HPDE6-E6E7 (cell line): ENCODE measurements around the gene MYO18A.

Experiments
- DNase-seq: peaks from one replicate; pipeline ENCODE4 v3.0.0; 2011; ENCODE audit warnings: missing footprints; ENCODE audit errors: extremely low spot score

The MYO18A gene

DNA sequence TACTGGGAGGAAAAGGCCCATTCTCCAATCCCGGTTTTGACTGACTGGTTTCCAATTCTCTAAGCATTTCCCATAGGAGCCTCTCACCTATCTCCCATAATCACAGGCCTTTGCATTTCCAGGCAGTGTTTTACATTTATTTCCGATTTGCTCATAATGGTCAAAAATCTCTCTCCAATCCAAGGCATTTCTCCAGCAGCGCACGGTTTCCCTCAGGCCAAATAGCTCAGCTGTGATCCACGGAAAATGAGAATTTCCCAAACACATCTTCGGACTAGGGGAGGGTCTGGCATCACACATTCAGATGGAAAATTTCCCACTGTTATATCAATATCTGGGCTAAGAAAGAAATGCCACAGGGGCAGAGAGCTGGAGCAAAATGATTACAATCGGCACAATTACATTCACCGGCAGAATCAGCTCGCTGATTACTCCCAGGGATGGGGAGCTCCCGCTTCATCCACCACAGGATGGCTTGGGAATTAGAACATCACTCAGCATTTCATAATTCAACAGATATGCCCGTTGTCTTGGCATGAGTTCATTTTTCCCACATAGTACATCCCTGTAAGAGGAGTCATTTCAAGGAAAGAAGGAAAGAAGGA lies 130.6 kb downstream of the MYO18A start:
- no peak for DNase-seq

DNA sequence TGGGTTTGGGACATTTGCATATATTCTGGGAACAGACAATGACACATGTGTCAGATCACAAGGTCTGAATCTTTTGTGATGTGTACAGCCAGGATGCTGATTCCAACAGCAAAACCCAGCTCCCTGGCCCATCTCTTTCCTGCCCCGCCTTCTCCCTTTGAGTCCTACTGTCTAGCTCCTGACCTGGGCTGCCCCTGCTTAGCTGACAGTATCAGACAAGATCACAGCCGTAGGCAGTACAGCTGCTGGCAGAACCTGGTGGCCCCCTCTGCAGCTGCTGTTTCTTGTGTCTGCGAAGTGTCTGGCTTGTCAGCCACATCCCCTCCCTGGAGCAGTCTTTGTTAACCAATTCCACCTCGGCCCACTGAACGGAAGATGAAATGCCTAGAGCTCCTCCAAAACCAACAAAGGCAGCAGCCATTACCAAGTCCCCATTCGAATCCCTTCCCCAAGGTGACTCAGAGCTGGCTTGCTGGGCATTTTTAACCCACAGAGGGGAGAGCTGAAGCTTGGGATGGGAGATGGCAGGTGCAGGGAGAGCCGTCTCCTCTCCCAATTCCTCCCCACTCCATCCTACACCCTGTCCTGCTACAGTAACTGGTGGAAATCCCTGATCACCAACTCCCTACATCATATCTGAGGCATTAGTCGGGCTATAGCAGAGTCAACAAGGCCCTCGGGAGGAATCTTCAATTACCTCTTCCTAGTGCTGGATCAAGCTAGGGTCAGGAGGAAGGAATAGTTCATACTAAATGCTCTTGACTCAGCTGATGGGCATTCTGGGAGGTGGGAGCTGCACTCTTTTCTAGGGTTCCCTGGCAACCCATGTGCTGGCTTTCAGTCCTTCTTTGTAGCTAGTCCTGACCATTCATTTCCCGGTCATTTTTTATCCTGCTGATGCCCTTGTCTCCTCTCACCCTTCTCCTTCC lies 131.5 kb downstream of the MYO18A start:
- DNase-seq, result no peak

DNA sequence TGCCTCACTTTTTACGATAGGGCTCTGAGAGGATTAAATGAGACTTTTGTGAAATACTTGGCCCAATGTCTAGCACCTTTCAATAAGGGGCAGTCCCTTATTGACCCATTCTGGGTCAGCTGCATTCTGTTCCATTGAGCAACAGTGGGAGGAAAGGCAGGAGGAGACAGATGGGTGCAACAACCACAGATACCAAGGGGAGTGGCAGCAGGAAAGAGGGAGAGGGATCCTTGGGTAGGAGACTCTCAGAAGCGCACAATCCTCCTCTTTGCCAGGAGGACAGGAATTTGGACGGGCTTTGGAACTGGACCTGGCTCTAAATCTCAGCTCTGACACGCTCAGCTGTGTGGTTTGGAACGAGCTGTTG lies 133.7 kb downstream of the MYO18A start:
- DNase-seq, result no peak

DNA sequence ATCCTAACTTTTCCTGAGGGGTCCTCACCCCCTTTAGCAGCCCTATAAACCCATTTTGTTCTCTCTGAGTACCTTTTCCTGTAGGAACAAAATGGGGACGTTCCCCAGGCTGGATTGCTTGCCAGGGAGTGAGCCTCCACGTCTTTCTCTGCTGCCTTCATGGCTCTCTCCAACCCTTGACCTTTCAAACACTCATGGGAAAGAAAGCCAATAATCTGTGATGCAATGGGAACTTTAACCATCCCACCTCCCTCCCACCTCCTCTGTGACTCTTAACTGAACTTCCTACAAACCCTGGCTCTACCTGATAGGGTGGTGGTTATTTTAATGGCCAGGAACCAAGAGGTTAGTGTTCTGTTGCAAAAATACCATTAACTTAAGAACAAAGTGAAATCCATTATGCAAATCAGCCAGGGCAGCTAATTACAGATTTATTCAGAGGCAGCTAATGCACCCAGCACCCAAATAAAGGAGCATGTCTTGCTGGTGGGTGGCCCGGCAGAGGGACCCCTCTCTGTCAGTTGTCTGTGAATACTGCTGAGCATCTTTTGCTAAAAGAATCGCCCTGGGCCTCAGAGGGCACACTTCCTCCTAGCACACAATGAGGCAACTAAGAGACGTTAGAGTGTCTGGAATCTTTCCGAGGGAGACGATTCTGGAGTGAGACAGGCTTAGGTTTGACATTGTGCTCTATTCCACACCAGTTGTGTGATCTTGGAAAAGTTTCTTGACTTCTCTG lies 134.3 kb downstream of the MYO18A start:
- DNase-seq, result no peak

DNA sequence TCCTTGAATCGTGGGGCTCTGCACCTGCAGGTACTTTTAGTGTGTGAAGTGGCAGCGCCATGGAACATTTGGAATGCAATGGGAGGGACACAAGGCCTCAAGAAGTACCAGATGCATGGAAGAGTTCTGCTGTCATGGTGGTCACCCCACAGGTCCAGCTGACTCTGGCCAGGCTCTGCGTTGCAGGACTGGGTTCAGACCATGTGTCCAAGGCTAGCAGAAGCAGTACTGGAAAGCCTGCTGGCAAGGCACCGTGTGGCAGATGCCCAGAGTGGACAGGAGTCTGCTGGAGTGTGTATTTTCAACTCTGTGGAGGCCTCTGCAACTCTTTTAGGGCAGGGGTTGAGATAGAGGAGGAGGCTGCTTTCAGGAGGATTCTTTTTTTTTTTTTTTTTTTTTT lies 135.2 kb downstream of the MYO18A start:
- DNase-seq, result no peak

DNA sequence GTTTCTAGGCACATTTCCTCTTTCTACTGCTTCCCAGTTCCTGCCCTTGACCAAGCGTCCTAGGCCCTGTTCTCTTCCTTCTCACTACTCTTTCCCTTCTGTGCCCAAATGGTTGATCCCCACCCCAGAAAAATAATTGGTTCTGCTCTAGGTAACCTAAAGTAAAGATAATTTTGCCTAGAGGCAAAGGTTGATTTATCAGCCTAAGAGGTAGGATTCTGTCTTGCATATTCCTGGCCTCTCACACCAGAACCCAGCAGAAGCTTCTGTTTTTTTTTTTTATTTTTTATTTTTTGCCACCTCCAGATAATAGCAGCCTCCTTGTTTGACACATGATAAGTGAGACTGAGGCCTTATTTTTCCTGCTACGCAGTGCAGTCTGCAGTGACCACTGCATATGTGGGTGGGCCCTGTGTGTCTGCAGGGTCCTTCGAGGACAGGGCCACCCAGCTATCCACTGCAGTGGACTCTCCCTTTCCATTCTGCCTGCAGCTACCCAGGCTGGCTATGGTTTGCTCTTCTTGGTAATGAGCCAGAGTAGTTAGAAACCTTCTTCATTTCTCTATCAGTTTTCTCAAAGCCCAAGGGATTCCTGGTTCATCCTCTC lies 136.6 kb downstream of the MYO18A start:
- no peak for DNase-seq

DNA sequence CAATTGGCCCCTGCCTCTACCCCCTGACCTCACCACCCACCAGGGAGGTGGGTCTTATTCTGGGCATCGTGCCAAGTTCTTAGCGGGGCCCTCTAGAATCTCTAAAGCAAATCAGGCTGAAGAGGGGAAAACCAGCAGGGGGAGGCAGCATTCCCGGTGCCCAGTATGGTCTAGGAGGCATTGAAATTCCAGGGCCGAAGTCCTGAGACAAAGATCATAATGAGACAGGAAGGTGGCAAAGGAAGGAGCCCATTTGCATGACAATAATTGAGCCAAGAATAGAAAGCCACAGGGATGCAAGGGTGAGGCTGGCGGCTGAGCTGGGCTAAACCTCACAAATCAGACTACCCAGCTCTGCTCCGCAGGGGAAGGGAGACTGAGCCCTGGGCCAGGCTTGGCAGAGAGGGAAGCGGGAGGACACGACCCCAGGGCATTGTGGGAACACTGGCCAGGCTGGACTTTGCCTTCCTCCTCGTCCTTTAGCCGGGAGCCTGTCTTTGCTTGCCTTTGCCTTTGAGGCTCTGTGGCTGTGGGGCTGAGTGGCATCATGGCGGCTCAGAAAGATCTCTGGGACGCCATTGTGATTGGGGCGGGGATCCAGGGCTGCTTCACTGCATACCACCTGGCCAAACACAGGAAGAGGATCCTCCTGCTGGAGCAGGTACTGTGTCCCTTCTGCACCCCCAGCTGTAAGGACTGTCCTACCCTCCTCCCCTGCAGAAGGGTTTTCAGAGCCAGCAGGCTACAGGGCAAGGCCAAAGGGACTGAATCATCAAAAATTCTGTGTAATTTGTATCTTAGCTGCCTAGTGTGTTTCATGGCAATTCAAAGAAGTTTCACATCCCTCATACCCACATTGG lies 137.3 kb downstream of the MYO18A start, which contains the start of gene PIPOX:
TSS of gene PIPOX (plus strand) at position 463 of the 860 bp plus-strand sequence. CDS start at position 548, 85 bp downstream.
- DNase-seq, result no peak

DNA sequence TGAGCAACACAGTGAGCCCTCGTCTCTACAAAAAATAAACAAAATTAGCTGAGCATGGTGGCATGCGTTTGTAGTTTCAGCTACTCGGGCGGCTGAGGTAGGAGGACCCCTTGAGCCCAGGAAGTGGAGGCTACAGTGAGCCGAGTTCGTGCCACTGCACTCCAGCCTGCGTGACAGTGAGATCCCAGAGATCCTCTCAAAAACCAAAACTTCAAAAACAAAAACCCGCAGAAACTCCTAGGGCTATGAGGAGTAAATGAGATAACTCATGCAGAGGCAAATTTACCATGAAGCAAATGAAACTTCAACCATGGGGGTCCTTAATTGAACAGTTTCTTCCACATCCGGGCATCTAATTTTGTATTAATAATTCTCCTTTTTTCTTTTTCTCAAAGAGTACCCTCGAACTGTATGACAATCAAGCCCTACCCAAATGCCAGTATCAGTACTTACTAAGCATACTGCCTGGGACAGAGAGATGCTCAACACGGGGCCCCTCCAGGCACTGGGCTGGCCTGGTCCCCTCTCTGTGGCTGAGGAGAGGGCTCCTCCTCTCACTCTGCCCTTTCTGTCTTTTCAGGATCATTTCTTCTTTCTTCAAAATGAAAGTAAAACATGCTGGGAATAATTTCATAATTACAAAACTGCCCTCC lies 138.0 kb downstream of the MYO18A start:
- no peak for DNase-seq

DNA sequence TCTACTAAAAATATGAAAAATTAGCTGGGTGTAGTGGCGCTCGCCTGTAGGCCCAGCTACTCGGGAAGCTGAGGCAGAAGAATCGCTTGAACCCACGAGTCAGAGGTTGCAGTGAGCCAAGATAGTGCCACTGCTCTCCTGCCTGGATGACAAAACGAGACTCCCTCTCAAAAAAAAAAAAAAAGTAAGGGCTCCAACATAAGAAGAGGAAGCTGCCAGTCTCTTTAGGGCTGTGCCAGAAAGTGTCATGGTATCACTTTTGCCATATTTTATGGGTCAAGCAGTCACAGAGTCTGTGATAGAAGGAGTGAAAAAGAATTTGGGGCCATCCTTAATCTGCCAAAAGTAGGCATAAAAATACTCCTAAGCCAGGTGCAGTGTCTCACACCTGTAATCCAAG lies 138.6 kb downstream of the MYO18A start:
- no peak for DNase-seq

DNA sequence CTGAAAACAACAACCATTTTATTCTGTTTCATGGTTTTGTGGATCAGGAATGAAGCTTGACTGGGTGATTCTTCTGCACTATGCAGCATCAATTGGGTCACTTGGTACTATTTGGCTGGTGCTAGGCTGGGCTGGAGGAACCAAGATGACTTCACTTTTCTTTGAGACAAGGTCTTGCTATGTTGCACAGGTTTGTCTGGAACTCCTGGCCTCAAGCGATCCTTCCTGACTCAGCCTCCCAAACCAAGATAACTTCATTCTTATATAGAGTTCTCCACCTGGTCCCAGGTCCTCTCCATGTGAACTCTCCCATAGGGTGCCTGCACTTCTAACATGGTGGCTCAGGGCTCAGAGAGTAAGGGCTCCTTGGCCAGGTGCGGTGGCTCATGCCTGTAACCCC lies 139.1 kb downstream of the MYO18A start:
- DNase-seq, result no peak

DNA sequence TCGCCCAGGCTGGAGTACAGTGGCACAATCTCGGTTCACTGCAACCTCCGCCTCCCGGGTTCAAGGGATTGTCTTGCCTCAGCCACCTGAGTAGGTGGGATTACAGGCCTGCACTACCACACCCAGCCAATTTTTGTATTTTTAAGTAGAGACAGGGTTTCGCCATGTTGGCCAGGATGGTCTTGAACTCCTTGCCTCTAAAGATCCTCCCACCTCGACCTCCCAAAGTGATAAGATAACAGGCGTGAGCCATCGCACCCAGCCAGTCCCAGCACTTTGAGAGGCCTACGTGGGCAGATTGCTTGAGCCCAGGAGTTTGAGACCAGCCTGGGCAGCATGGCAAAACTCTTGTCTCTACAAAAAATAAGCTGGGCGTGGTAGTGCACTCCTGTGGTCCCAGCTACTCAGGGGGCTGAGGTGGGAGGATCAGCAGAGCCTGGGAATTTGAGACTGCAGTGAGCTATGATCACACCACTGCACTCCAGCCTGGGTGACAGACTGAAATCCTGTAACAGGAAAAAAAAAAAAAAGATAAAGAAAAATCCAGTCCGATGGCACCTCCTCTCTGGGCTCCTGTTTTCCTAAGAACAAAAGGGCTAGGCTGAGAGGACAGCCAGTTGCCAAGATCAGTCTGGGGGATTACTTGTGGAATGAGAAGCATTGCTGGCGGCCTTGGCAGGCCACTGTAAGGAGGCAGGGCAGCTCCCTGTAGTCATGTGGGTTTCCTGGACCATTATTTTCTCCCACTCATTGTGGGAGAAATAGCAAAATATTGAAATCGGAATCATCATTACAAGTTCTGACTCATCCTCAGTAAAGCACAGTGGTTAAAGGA lies 140.2 kb downstream of the MYO18A start:
- no peak for DNase-seq

DNA sequence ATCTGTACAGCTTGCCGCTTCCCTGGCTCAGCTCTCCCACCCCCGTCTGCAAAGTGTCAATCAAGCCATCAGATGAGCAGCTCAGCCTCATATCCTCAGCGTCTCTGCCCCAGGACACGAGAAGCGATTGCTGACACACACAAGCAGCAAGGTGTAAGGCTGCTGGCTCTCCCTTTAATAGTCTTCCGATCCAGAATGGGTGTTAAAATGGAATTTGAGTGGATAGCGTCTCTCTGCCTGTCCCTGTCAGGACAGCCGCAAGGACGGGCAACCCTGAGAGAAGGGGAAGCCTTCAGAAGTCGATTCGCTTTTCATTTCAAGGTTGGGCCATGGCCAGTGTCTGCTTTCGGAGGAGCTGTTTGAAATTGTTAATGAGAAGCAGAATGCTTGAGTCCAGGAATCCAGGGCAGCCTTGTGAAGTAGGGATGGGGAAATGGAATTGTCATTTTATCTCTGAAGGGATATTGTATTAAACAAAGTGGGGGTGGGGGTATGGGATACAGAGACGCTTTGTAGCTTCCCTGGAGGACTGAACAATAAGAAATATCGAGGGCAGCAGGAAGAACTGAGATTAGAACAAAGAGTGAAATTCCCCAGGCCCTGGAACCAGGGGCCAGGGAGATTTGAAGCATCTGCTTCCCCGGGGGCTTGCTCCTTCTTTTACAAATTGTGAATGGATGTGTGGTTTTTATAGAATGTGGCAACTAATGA lies 142.0 kb downstream of the MYO18A start:
- DNase-seq, result no peak

DNA sequence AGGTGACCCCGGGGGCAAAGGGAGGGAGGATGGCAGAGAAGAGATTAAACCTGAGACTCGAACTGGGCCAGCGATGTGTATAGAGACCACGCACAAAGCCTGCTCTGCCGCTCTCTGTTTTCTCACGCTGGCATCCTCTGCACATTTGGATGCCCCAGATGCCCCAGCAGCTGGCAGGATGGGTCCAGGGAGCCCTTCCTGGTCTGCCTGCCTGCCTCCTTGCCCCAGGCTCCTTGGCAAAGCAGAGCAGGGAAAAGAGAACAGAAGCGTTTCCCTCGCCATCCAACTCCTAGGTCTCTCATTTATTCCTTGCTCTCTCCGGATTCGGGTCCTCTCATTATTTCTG lies 142.5 kb downstream of the MYO18A start:
- no peak for DNase-seq

DNA sequence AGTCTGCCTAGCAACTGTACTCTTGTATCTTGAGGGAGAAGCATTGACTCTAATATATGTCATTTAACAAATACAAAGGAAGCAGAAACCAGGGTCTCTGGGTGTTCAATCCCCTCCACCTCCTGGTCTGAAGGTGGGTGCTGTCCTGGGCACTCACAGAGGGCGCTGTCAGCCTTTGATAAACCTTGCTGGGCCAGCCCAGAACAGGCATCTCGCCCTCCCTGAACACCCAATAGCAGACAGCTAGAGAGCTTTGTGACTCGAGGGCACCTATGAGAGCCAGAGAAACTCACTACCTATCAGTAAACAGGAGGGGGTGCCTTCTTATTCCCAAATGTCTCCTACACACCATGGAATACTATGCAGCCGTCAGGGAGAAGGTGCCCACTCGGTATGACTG lies 143.6 kb downstream of the MYO18A start:
- DNase-seq, result no peak

DNA sequence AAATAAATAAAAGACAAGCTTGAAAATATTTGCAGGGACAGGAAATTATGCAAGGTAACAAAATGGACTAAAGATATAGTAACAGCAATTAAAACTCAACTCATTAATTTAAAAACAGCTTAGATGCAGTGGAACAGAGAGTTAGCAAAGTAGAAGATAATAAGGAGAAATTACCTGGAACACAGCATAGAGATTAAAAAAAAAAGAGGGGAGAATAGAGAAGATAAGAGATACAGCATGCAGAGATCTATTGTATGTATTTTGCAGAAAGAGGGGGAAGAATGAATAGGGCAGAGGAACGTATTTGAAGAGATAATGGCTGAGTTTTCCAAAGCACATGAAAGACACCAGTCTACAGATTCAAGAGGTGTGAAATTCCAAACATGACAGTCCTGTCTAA lies 145.7 kb downstream of the MYO18A start:
- DNase-seq, result no peak

DNA sequence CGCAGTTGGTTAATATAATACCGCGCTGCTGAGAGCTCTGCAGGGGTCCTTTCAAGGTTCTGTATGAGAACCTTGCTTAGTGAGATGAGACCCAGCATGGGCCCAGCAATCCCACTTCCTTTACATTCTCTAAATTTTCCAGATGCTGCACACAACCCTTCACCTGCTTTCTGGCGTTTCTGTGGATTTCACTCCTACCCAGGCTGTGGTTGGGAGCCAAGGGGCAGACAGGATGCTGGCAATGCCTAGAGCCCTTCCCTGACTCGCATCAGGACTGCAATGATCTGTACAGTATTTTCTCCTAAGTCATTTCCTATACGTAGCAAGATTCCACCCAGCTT lies 147.4 kb downstream of the MYO18A start:
- no peak for DNase-seq

DNA sequence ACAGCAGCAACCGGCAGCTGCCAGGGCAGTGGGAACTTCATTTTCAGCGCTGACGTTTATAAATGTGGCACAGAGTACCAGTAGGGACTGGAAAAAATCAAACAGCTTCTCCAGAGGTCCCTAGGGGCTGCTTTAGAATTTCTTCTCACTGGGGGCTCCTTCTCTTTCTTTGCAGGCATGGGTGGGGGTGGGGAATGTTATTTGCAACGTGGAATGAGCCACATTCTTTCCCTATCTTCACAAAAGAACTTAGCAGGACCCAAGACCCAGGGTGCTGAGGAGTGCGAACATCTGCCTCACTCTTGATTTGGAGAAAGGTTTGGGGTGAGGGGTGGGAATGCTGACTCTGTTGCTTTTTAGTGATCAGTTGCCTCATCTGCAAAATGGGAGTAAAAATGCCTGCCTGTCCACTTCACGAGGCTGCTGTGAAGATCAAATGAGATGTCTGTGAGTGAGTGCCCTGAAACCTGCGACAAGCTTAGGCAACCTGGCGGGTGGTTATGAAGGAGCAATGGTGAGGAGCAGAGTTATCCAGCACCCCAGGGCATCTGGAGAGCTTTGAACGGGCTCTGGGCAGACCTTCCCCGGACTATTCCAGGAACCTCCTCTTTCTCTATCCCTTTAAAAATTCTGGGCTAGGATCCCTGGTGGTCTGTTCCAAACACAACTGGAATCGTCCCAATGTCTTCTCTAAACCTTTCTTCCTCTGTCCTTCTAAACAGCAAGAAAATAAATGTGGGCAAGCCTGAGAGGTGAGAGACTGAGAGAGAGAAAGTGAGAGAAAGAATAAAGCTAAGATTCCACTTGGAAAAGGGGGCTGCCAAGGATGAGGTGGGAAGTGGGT lies 148.0 kb downstream of the MYO18A start:
- DNase-seq, result no peak

DNA sequence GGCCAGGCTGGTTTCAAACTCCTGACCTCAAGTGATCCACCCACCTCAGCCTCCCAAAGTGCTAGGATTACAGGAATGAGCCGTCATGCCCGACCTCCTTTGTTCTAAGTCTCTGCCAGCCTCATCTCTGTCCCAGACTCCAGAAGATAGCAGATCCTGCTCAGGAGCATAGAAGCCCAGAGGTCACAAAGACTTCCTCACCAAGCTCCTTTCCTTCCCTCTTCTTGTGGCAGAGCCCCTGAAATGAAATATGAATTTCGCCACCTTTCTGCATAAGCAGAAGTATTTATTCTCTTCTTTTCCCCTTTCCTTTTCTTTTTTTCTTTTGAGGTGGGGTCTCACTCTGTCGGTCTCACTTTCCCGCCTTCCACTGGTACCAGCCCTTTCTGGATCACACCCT lies 148.7 kb downstream of the MYO18A start:
- DNase-seq, result no peak
